Stimulated activated CD4-positive, alpha-beta T cell treated with anti-CD3 and anti-CD28 coated beads, Interleukin-15, amount 100 ng/mL, for 48 hours (primary cell): ENCODE results near the gene AP1B1.
A peak's percentile ranks its signal among the peaks of the same experiment; 100 is the strongest.
"Not testable (repeated sequence)": the region's sequence is repeated elsewhere in the genome, so short reads cannot be mapped to it uniquely, and the experiment has no call there.

Source experiments
- DNase-seq, 2 donors: peaks; one replicate each; pipeline ENCODE4 v3.0.0-alpha.2; 2020; ENCODE audit warnings: low read depth in 2 of 2

AP1B1 gene

DNA sequence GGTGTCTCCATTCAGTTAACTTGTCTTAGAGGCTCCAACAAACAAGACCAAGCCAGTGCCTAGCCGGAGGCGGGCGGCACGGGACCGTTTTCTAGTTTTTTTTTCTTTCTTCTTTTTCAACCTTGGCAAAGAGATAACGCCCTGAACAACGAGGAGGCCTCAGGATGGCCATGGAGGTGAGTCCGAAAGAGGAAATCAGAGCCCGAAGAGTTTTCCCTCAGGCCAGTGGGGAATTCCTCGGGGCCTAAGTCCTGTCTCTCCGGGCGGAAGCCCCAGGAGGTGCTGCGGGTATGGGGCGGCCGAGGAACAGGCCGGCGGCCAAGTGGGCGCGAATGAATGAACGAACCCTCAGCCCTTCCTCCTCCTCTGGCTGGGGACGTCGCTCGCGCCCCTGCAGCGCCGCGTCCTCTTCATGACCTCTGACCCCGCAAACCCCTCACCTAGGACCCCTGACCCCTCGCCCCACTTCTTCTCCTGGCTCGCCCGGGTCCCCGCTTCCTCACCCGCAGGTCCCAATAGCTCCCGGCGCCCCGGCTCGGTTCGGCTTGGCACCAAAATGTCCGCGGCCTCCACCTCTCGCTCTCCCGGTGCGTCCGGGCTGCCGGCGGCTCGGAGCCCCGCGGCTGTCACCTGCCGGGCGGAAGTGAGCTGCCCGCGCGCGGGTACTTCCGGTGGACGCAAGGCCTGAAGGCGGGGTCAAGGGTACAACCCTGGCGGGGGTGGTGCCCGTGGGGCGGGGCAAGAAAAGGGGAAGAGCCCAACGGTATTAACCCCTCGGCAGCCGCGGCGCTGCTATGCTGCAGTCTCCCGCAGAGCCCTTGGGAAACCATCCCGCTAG is at the start of gene AP1B1:
TSS of gene AP1B1 (minus strand) at position 650 of the 838 bp plus-strand sequence. CDS start 21,327 bp downstream, outside the sequence.
- peak; percentile 92 to 98 for DNase-seq

DNA sequence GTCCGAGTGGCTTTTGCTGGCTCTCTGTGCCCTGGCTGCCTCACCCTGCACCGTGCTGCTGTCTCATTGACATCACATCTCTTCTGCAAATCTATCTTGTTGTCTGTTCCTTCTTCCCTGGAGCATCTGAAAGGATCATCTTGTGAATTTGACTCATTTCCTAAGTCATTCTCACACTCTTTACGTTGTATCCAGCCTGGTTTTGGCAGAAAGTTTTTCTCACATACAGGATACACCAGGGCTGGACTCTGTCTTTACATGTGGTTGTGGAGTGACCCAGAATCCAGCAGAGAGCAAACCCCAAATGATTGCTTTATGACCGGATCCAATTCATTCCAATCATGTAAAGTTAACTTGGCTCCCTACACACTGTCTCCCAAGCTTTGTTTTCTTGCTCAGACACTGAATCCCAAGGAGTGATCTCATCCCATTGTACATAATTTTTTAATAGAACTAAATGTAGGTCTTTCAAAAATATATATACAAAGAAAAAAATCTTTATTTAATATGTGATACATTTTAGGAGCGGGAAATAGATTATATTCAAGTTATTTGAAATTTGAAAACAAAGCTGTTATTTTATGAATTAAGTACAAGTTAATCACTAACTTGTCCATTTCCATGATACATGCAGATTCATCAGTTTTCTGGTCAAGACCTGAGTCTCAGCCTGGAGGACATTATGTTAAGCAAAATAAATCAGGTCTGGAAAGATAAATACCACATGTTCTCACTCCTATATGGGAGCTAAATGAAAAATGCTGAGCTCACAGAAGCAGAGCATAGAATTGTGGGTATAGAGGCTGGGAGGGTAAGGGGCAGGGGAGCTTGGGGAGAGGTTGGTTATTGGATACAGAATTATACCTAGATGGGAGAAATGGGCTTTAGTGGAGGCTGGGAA is 47.1 kb upstream of the AP1B1 start:
- DNase-seq = no peak

DNA sequence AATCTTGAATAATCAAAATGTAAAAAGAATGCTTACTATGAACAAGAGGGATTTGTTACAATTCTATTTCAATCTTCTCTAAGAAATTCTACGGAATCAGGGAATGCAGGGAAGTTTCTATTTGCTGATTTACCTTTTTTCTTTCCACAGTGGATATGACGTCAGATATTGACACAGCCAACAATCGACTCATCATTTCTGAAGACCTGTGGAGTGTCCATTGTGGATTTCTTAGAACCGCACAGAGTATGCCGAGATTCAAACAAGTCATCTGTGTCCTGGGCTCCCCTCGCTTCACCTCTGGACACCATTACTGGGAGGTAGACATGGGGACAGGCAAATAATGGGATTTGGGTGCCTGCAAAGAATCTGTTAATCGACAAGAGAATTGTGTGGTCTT is 45.9 kb upstream of the AP1B1 start:
- DNase-seq = no peak

DNA sequence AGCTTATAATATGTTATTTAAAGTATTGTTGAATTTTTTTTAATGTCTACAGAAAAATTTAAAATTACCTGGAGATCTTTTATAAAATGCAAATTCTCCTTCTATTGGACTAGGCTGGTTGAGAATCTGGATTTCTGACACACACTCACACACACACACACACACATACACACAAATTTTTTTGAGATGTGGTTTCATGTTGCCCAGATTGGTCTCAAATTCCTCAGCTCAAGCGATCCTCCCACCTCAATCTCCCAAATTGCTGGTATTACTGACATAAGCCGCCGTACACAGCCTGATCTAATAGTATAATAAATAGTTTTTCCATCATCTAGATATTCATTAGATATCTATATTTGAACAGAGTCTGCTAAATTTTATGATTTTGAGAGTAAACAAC is 45.5 kb upstream of the AP1B1 start:
- no peak for DNase-seq

DNA sequence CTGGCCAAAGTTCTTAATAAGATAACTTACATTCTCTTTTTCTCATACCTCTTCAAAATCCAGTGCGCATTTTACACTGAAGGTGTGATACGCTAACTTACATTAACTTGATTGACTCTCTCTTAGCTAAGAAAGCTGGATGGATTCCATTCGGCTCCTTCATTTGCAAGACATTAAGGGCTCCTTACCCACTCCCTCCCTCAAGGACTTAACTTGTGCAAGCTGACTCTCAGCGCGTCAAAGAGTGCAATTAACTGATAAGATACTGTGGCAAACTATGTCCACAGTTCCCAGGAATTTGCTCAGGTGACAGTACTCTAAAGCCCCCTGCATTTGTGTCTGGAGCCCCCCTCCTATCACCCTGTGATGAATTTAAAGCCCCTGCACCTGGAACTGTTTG is 43.6 kb upstream of the AP1B1 start:
- DNase-seq = no peak

DNA sequence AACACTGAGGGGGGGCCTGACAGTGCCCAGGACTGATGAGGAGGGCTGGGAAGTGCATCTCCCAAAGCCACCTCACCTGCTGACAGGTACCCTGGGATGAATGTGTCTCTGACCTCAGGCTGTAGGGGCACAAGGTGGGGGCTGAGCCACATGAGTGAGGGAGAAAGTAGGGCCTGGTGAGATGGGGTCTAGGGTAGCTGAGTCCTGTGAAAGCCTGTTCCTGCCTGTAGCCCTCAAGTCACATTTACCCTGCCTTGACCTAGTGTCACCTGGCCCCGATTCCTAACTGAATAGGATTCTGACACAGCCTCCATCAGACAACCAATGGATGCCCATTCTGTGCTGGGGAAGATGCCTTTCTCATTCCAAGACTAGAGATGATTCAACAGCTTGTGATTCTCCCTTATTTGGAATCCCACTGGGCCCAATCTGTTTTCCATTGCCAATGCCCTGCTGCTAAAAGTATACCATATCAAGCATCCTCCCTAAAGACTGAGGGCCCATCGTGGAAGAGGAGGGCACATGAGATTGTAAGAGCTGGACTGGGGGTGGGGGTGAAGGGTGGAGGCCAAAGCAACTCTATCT is 38.9 kb upstream of the AP1B1 start:
- DNase-seq = no peak

DNA sequence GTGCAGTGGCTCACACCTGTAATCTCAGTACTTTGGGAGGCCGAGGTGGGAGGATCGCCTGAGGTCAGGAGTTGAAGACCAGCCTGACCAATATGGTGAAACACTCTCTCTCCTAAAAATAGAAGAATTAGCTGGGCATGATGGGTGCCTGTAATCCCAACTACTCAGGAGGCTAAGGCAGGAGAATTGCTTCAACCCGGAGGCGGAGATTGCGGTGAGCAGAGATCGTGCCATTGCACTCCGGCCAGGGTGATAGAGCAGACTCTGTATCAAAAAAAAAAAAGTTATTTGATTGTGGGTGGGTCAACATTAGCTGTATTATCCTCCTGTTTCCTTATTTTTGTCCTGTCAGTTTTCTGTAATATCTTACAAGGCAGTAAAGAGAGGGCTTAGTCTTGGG is 38.1 kb upstream of the AP1B1 start:
- no peak for DNase-seq

DNA sequence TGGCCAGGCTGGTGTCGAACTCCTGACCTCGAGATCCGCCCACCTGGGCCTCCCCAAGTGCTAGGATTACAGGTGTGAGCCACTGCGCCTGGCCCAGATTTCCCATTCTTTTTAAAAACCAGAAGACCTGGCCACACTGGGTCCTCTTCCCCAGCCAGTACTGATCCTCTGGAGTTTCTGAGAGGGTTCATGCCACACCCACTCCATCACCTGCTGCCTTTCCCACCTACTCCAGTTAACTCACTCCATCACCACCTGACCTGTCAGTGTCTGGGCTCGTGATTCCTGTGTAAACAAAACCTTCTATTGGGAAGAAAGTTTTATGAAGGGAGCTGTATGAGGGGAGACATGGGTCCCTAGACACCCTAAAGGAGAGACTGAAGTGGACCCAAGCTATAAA is 30.3 kb upstream of the AP1B1 start:
- DNase-seq = not testable (repeated sequence)

DNA sequence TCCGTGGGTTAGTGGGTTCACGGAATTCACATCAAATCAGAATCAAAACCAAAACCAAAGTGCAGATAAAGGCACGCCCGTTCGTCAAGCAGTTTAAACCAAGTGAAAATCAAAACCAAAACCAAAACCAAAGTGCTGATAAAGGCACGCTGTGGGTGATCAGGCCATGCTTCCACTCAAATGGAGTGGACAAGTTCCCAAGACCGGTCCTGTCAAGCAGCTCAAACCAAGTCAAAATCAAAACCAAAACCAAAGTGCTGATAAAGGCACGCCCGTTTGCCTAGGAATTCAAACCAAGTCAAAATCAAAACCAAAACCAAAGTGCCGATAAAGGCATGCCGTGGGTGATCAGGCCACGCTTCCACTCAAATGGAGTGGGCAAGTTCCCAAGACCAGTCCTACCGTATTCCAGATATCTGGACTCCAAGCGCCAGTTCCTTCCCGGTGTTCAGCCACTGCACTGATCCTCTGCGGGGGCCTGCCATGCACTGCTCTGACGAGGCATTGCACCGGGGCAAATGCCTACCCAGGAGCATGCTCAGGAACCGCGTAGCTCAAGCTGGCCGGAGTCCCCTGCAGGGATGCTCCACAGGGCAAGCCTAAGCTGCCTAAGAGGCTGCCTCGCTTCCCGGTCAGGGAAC is 26.7 kb upstream of the AP1B1 start:
- peak; percentile 32 to 46 for DNase-seq

DNA sequence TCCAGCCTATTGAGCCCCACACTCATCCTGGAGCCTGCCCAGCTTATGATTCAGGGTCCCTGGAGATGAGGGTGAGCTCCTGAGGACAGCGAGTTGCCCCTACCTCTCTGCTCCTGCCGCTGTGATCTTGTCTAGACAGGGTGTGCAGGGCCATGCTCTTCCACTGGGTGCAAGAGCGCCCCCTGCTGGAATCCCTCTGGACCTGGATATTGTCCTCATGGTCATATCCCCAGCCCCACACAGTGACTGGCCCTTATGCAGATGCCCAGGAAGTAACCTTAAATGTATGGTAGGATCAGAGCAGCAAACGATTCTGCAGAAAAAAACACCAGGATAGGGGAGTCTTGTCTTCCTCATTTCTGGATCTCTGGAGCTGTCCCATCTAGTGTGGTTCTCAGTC is 24.4 kb upstream of the AP1B1 start:
- DNase-seq = not testable (repeated sequence)

DNA sequence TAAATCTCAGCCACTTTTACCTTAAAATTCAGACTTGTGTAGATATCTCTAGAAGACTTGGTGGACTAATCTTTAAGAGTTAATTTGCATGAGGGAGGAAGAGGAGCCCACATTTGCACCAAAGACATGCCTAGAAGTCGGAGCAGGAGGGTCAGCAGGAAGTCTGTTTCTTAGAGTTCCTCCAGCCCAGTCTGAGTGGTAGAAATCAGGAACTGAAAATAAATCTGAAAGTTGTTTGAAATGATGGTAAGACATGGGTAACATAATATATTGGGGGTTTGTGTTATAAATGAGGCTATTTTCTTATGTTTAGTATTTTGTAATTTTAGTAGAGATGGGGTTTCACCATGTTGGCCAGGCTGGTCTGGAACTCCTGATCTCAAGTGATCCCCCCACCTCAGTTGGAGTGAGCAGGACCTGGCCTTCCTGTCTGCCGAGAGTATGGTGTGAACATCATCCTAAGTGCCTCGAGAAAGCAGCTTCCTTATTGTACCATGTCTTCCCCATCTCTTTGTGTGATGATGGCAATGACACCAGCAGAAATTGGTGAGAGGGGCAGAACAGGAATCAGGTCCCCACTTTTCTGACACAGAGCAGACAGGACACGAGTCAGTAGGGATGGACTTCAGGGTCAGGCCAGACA is 23.3 kb upstream of the AP1B1 start:
- not testable (repeated sequence) for DNase-seq

DNA sequence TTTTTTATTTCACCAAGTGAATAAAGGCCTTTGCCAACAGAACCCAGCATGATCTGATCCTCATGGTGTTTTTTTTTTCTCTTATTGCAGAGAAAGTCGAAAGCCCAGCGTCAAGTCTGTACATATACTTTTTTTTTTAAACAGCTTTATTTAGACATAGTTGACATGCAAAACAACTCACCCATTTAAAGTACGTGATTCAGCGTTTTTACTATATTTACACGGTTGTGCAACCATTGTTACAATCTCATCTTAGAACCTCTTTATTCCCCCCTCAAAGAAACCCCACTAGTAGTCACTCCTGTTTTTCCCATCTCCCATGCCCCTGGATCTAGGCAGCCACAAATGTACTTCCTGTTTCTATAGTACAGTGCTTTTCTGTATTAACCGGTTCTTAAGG is 20.6 kb upstream of the AP1B1 start:
- DNase-seq = no peak

DNA sequence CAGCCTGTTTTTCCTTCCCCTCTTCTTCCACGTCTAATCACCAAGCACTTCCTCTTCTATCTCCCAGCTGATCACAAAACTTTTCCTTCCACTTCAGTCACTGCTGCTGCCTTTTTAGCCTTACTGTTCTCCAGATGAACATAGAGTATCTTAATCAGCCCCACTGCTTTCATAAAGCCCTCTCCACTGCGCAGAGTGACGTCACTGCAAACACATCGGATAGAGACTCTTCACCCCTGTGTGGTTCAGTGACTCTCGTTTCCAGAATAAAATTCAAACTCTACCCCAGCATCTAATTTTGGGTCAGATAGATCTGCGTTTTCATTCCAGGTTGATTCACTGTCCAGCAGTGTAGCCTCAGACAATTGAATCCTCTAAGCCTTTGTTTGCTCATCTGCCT is 13.2 kb upstream of the AP1B1 start:
- not testable (repeated sequence) for DNase-seq

DNA sequence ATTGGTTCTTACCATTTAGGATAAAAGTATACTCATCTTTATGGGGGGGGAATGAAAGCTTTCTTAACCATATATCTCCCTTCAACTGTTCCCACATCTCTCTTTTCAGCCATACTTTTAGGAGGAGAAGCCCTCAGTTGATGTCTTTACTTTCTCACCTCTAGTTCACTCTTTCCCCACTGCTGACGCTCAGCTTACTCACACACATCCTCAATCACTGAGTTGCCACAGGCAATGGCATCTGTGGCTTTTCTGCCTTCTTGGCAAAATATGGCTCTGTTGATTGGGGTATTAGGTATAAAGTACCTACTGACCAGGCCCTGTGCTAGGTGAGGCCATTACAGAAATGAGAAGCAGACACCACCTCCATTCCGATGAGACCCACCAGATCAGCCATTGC is 12.2 kb upstream of the AP1B1 start:
- no peak for DNase-seq

DNA sequence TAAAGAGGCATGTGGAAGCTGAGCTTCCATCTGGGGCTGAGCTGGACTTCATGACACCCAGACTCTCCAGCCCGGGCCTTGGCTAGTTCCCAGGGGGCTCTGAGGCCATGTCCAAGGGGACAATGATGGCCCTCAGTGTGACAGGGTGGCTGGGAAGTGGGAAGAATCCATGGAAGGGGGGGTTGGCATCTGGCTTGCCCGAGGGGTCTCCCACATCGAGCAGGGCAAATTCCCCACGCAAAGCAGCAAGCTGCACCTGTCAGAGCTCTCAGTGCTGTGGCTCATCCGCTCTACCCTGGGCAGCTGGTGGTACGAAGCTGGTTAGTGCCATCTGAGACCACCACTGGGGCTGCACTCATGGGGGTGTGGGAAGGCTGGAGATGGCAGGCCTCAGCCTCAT is 9.4 kb upstream of the AP1B1 start:
- no peak for DNase-seq

DNA sequence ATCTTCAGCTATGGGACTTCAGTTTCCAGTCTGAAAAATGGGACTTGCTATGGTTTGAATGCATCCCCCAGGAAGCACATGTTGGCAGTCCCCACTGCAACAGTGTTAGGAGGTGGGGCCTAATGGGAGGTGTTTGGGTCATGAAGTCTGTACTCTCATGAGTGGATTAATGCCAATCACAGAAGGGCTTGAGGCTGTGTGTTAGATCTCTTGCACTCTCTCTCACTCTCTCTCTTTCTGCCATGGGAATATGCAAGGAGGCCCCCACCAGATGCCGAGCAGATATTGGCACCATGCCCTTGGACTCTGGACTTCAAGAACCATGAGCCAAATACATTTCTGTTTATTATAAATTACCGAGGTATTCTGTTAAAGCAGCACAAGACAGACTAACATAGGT is 7.8 kb upstream of the AP1B1 start:
- DNase-seq = no peak

DNA sequence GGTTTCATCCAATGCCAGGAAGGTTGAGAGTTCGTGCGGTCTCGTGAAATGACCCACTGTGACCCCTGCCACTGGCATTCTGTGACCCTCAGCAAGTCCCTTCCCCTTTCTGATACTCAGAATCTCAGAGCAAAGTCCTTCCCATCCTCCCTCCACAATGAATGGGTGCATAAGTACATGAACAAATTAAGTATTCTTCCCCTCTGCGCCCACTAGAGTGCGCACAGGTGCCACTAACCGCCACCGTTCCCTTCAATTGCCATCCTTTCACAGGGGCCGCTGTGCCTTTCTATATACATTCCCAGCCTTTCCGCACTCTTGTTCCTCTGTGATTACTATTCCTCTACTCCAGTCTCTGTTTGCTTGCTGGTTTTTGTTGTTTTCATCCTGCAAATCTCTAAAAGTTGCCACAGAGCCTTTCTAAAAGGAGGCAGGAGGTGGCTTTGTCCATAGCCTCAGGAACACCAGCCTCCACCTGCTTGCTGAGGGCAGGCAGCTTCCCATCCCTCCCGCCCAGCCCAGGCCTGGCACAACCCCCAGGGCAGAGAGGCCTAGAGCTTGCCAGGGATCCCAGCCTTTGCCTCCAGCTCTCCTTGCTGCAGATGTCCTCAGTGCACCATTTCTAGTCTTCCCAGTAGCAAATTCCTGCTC is 6.7 kb upstream of the AP1B1 start:
- DNase-seq = peak; percentile 32 to 50

DNA sequence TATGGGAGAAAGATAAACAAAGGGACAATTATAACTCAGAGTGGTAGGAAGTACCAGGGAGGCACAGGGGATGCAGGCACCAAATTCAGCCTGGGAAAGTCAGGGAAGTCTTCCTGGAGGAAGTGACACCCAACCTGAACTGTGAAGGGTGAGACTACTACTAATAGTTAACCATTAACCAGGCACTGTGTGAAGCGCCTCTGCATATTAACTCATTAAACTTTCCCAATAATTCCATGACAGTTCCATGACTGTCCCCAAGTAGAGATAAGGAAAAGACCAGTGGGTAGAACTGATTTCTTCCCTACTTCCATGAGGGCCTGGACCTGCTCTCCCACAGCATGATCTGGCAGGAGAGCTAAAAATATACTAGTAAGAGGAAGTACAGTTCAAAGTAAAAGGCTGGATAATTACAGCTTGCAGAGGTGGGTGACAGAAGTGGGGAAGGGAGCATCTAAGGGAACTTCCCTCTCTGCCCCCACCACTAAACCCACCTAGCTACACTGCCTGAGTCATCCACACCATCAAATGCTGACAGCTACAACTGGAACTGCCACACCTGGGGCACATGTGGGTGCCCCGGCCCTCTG is 4.7 kb upstream of the AP1B1 start:
- no peak for DNase-seq

DNA sequence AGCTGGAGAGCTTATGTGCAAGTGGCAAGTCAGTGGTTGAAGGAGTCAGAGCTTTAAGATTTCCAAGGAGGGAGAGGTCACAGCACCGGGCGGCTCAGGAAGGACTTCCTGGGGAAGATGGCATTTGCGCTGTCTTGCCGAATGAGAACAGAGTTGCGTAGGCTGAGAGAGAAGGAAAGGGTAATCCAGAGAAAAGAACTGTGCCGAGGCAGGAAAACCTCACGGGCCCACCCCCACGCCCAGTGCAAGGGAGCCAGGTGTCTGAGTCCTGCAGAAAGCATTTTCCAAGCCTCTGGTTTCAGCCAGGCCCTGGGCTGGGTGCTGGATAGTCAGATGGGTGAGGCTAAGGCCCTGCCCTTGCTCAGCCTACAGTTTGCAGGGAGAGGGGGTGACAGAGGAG is 3.2 kb upstream of the AP1B1 start:
- no peak for DNase-seq

DNA sequence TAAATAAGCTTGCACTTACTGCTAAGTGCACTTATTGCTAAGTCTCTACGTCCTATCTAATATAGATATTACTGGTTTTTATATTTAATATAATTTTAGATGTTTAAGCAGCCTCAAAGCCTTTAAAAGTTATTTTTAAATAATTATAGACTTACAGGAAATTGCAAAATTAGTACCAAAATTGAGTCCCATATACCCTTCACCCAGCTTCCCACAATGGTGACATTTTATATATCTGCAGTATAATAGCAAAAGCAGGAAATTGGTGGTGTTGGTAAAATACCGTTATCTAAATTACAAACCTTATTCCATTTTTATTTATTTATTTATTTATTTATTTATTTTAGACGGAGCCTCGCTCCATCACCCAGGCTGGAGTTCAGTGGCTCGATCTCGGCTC is 1.9 kb upstream of the AP1B1 start:
- no peak for DNase-seq

DNA sequence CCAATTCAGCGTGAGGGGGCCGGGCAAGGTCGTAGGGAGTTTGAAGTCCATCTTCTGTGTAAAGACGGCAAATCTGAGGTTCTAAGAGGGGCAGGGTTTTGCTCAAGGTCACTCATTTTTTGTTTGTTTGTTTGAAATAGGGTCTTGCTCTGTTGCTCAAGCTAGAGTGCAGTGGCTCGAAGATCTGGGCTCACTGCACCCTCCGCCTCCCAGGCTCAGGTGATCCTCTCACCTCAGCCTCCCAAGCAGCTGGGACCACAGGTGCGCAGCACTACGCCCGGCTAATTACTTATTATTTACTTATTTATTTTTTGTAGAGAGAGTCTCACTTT is 355 bp upstream of the AP1B1 start:
- DNase-seq = no peak
